Measurements from ENCODE around the gene DPH2. TPM values are rescaled to one million over a fixed set of nuclear protein-coding genes. Genes with fewer than 3 reads are reported as not detected.

The DPH2 gene
- total RNA-seq, 1 donor from 2014 or later, result 12.0 TPM

GRCh38 chr1:43979261-43979527 is 9.4 kb downstream of the DPH2 start:
- DNase-seq (ENCODE audit: low spot score), result no peak
- intact Hi-C loops (cut with DNase I), result no loop called here
- ATAC-seq, result no peak

GRCh38 chr1:43979528-43980254 is 9.9 kb downstream of the DPH2 start:
- peak; percentile 41 for ATAC-seq
- intact Hi-C loops (cut with DNase I), result no loop called here
- peak; percentile 72 for DNase-seq (ENCODE audit: low spot score)

- ATAC-seq (no peak), DNase-seq (ENCODE audit: low spot score) (no peak)
- intact Hi-C loops (cut with DNase I), result no loop called here
Measured at GRCh38 chr1:43980255-43981134, 10.7 kb downstream of the DPH2 start.

- intact Hi-C loops (cut with DNase I), result no loop called here
- no peak for DNase-seq (ENCODE audit: low spot score)
- no peak for ATAC-seq
Measured at GRCh38 chr1:43981135-43981491, 11.3 kb downstream of the DPH2 start.

GRCh38 chr1:43981636-43982035 is 11.8 kb downstream of the DPH2 start:
- no peak for ATAC-seq
- intact Hi-C loops (cut with DNase I), result no loop called here
- no peak for DNase-seq (ENCODE audit: low spot score)

- ATAC-seq (no peak), DNase-seq (ENCODE audit: low spot score) (no peak)
- intact Hi-C loops (cut with DNase I), result no loop called here
Measured at GRCh38 chr1:43982241-43982640, 12.4 kb downstream of the DPH2 start.

- DNase-seq (ENCODE audit: low spot score) (no peak), ATAC-seq (no peak)
- intact Hi-C loops (cut with DNase I), result no loop called here
Measured at GRCh38 chr1:43982808-43983207, 13.0 kb downstream of the DPH2 start.

- ATAC-seq, result no peak
Measured at GRCh38 chr1:43983253-43983899, 13.6 kb downstream of the DPH2 start.

GRCh38 chr1:43984855-43985254 is 15.0 kb downstream of the DPH2 start:
- ATAC-seq (no peak), DNase-seq (ENCODE audit: low spot score) (no peak)
- intact Hi-C loops (cut with DNase I), result no loop called here

More at GRCh38 chr1:43983253-43983899, 13.6 kb downstream of the DPH2 start:
- DNase-seq (ENCODE audit: low spot score), result no peak
- intact Hi-C loops (cut with DNase I), result no loop called here

GRCh38 chr1:43985984-43986595 is 16.3 kb downstream of the DPH2 start:
- intact Hi-C loops (cut with DNase I), result no loop called here
- DNase-seq (ENCODE audit: low spot score), result no peak
- ATAC-seq, result no peak

- intact Hi-C loops (cut with DNase I), result no loop called here
- no peak for ATAC-seq
- no peak for DNase-seq (ENCODE audit: low spot score)
Measured at GRCh38 chr1:43986712-43987111, 16.9 kb downstream of the DPH2 start.

- ATAC-seq (no peak), DNase-seq (ENCODE audit: low spot score) (no peak)
- intact Hi-C loops (cut with DNase I), result no loop called here
Measured at GRCh38 chr1:43987159-43987902, 17.5 kb downstream of the DPH2 start.

GRCh38 chr1:43990271-43991199 is 20.7 kb downstream of the DPH2 start:
- intact Hi-C loops (cut with DNase I), result no loop called here
- ATAC-seq (no peak), DNase-seq (ENCODE audit: low spot score) (no peak)

GRCh38 chr1:43991200-43991475 is 21.3 kb downstream of the DPH2 start:
- intact Hi-C loops (cut with DNase I), result no loop called here
- DNase-seq (ENCODE audit: low spot score) (no peak), ATAC-seq (no peak)

GRCh38 chr1:43991476-43992231 is 21.8 kb downstream of the DPH2 start, which contains the start of gene CCDC24:
Gene CCDC24, plus strand, starts transcription at chr1:43991599. Its CDS starts 280 bp downstream, at chr1:43991879.
- peak; percentile 91 for DNase-seq (ENCODE audit: low spot score)
- intact Hi-C loops (cut with DNase I), result no loop called here

GRCh38 chr1:43992232-43992995 is 22.6 kb downstream of the DPH2 start:
- no peak for ATAC-seq
- DNase-seq (ENCODE audit: low spot score), result no peak
- intact Hi-C loops (cut with DNase I), result no loop called here

More at GRCh38 chr1:43991476-43992231, 21.8 kb downstream of the DPH2 start, which contains the start of gene CCDC24:
- ATAC-seq, result peak; percentile 94
